HUES64 (cell line): ENCODE data around the gene LTF.

Experiments used
- H3K27ac ChIP-seq: 2 replicates; pipeline ENCODE4 v1.7.0; 2013; ENCODE audit warnings: low read depth, low read length, inconsistent platforms
- H3K27me3 ChIP-seq: 2 replicates; pipeline ENCODE4 v1.6.1; 2013; ENCODE audit warnings: mild to moderate bottlenecking, low read length; ENCODE audit not compliant: insufficient read depth
- H3K36me3 ChIP-seq: 2 replicates; pipeline ENCODE4 v1.6.1; 2013; ENCODE audit warnings: mild to moderate bottlenecking, low read length; ENCODE audit not compliant: insufficient read depth
- H3K4me1 ChIP-seq: 2 replicates; pipeline ENCODE4 v1.6.1; 2013; ENCODE audit warnings: mild to moderate bottlenecking, low read length, moderate library complexity; ENCODE audit not compliant: insufficient read depth
- H3K4me3 ChIP-seq: 2 replicates; pipeline ENCODE4 v1.5.1; 2013; ENCODE audit warnings: mild to moderate bottlenecking, low read length, moderate library complexity
- H3K9ac ChIP-seq: 2 replicates; pipeline ENCODE4 v1.6.1; 2013; ENCODE audit warnings: mild to moderate bottlenecking, low read depth, low read length
- H3K9me3 ChIP-seq: 2 replicates; pipeline ENCODE4 v1.6.1; 2013; ENCODE audit warnings: low read depth, low read length; ENCODE audit not compliant: insufficient read depth
- WGBS: fragments of 150-250, 120-280 bp; methylation state at CpG from one replicate; pipeline ENCODE4 v1.1.7; 2013; ENCODE audit warnings: missing lambda C conversion rate; 5-methylcytosine and 5-hydroxymethylcytosine counted together

LTF gene

GRCh38 chr3:46417841-46418611, 46.7 kb downstream of the LTF start:
- H3K4me1 ChIP-seq: no peaks in the 10 kb centered on the region
- no peak overlapping the region for H3K4me3 ChIP-seq
- no peaks in the 10 kb centered on the region for H3K27me3 ChIP-seq
- H3K36me3 ChIP-seq: no peaks in the 10 kb centered on the region
- no peak overlapping the region for H3K9ac ChIP-seq
- H3K9me3 ChIP-seq: no peaks in the 10 kb centered on the region
- H3K27ac ChIP-seq: no peak overlapping the region
- 80% methylated on average over 9 of the region's 9 CpGs for WGBS

- Histone ChIP-seq H3K9ac (no peak overlapping the region), H3K4me1 (no peaks in the 10 kb centered on the region), H3K27ac (no peak overlapping the region), H3K36me3 (no peaks in the 10 kb centered on the region), H3K4me3 (no peak overlapping the region), H3K27me3 (no peaks in the 10 kb centered on the region), H3K9me3 (no peaks in the 10 kb centered on the region)
- 94% methylated on average over 6 of the region's 7 CpGs for WGBS
These were observed 47.7 kb downstream of the LTF start for GRCh38 chr3:46416811-46417510.

GRCh38 chr3:46416125-46416810, 48.4 kb downstream of the LTF start:
- H3K4me3 ChIP-seq: no peak overlapping the region
- no peaks in the 10 kb centered on the region for H3K36me3 ChIP-seq
- WGBS: 89% methylated on average over 10 of the region's 10 CpGs

GRCh38 chr3:46414739-46415138, 50.0 kb downstream of the LTF start:
- H3K9me3 ChIP-seq: no peaks in the 10 kb centered on the region
- 90% methylated on average over 4 of the region's 4 CpGs for WGBS
- no peak overlapping the region for H3K27ac ChIP-seq
- H3K4me1 ChIP-seq: no peaks in the 10 kb centered on the region
- no peak overlapping the region for H3K9ac ChIP-seq
- H3K27me3 ChIP-seq: no peaks in the 10 kb centered on the region
- no peaks in the 10 kb centered on the region for H3K36me3 ChIP-seq
- H3K4me3 ChIP-seq: no peak overlapping the region

More at GRCh38 chr3:46416125-46416810, 48.4 kb downstream of the LTF start:
- Histone ChIP-seq H3K9ac (no peak overlapping the region), H3K27ac (no peak overlapping the region), H3K9me3 (no peaks in the 10 kb centered on the region), H3K4me1 (no peaks in the 10 kb centered on the region), H3K27me3 (no peaks in the 10 kb centered on the region)

GRCh38 chr3:46413951-46414350, 50.8 kb downstream of the LTF start:
- H3K27me3 ChIP-seq: no peaks in the 10 kb centered on the region
- H3K4me3 ChIP-seq: no peak overlapping the region
- H3K4me1 ChIP-seq: no peaks in the 10 kb centered on the region
- H3K27ac ChIP-seq: no peak overlapping the region
- WGBS: 84% methylated on average over 3 of the region's 5 CpGs
- H3K36me3 ChIP-seq: no peaks in the 10 kb centered on the region
- no peaks in the 10 kb centered on the region for H3K9me3 ChIP-seq
- no peak overlapping the region for H3K9ac ChIP-seq

- no peaks in the 10 kb centered on the region for H3K9me3 ChIP-seq
- 88% methylated on average over 3 of the region's 3 CpGs for WGBS
- H3K9ac ChIP-seq: no peak overlapping the region
- no peak overlapping the region for H3K27ac ChIP-seq
- no peaks in the 10 kb centered on the region for H3K36me3 ChIP-seq
- no peaks in the 10 kb centered on the region for H3K27me3 ChIP-seq
- no peak overlapping the region for H3K4me3 ChIP-seq
- H3K4me1 ChIP-seq: no peaks in the 10 kb centered on the region
These were observed 51.9 kb downstream of the LTF start for GRCh38 chr3:46412786-46413298.

GRCh38 chr3:46411271-46411670, 53.4 kb downstream of the LTF start:
- WGBS: 90% methylated on average over 2 of the region's 2 CpGs
- H3K27ac ChIP-seq: no peak overlapping the region

GRCh38 chr3:46410669-46411068, 54.0 kb downstream of the LTF start:
- Histone ChIP-seq H3K4me1 (no peaks in the 10 kb centered on the region), H3K27ac (no peak overlapping the region)

More at GRCh38 chr3:46411271-46411670, 53.4 kb downstream of the LTF start:
- H3K36me3 ChIP-seq: no peaks in the 10 kb centered on the region
- H3K9ac ChIP-seq: no peak overlapping the region
- no peaks in the 10 kb centered on the region for H3K9me3 ChIP-seq
- no peaks in the 10 kb centered on the region for H3K27me3 ChIP-seq
- no peak overlapping the region for H3K4me3 ChIP-seq
- H3K4me1 ChIP-seq: no peaks in the 10 kb centered on the region

GRCh38 chr3:46409739-46410489, 54.8 kb downstream of the LTF start:
- H3K27me3 ChIP-seq: no peaks in the 10 kb centered on the region
- WGBS: 94% methylated on average over 9 of the region's 9 CpGs

More at GRCh38 chr3:46410669-46411068, 54.0 kb downstream of the LTF start:
- no peaks in the 10 kb centered on the region for H3K27me3 ChIP-seq
- WGBS: 83% methylated on average over 2 of the region's 2 CpGs
- no peak overlapping the region for H3K4me3 ChIP-seq
- H3K9me3 ChIP-seq: no peaks in the 10 kb centered on the region
- H3K36me3 ChIP-seq: no peaks in the 10 kb centered on the region
- no peak overlapping the region for H3K9ac ChIP-seq

GRCh38 chr3:46408853-46409252, 55.9 kb downstream of the LTF start:
- H3K27me3 ChIP-seq: no peaks in the 10 kb centered on the region

More at GRCh38 chr3:46409739-46410489, 54.8 kb downstream of the LTF start:
- Histone ChIP-seq H3K36me3 (no peaks in the 10 kb centered on the region), H3K9me3 (no peaks in the 10 kb centered on the region), H3K27ac (no peak overlapping the region), H3K4me3 (no peak overlapping the region), H3K4me1 (no peaks in the 10 kb centered on the region), H3K9ac (no peak overlapping the region)

More at GRCh38 chr3:46408853-46409252, 55.9 kb downstream of the LTF start:
- H3K4me3 ChIP-seq: no peak overlapping the region
- no peaks in the 10 kb centered on the region for H3K4me1 ChIP-seq
- no peaks in the 10 kb centered on the region for H3K36me3 ChIP-seq
- no peak overlapping the region for H3K27ac ChIP-seq
- no peak overlapping the region for H3K9ac ChIP-seq
- H3K9me3 ChIP-seq: no peaks in the 10 kb centered on the region
- 87% methylated on average over 7 of the region's 7 CpGs for WGBS
